ENCODE results near the gene TTC3. TPM values are rescaled to one million over a fixed set of nuclear protein-coding genes. Genes with fewer than 3 reads are reported as not detected.
"Not testable (repeated sequence)": the region's sequence is repeated elsewhere in the genome, so short reads cannot be mapped to it uniquely, and the experiment has no call there.

TTC3 gene
- total RNA-seq, 2 experiments from 2014 or later: 141 to 142 TPM

GRCh38 chr21:37220433-37220980 is 147.5 kb downstream of the TTC3 start:
- H3K4me1 Mint-ChIP-seq (ENCODE audit: low read depth): peaks cover 51% of the 10 kb centered on the region
- peak overlapping the region; percentile 86 for H3K4me3 Mint-ChIP-seq
- Histone ChIP-seq H3K4me3 (ENCODE audit: low read length) (peak overlapping the region; percentile 91), H3K9me3 (ENCODE audit: control insufficient read depth in 1 of 2, insufficient read depth in 1 of 2, low read length in 2 of 2) (no peaks in the 10 kb centered on the region), H3K36me3 (ENCODE audit: insufficient read depth, low read length) (peaks cover 7% of the 10 kb centered on the region), H3K27ac (ENCODE audit: low read depth in 1 of 2, low read length in 2 of 2) (peak overlapping the region; percentile 84 to 86), H3K4me1 (ENCODE audit: insufficient read depth, low read length) (peaks cover 42% of the 10 kb centered on the region), H3K27me3 (ENCODE audit: control insufficient read depth in 1 of 2, insufficient read depth in 2 of 2, low read length in 2 of 2) (no peaks in the 10 kb centered on the region)
- ATAC-seq (ENCODE audit: poor library complexity) (peak; percentile 29), DNase-seq (peak in 7 of 14 experiments; percentile 5 to 67 (median 46))
- TF ChIP-seq, protein P1, sequence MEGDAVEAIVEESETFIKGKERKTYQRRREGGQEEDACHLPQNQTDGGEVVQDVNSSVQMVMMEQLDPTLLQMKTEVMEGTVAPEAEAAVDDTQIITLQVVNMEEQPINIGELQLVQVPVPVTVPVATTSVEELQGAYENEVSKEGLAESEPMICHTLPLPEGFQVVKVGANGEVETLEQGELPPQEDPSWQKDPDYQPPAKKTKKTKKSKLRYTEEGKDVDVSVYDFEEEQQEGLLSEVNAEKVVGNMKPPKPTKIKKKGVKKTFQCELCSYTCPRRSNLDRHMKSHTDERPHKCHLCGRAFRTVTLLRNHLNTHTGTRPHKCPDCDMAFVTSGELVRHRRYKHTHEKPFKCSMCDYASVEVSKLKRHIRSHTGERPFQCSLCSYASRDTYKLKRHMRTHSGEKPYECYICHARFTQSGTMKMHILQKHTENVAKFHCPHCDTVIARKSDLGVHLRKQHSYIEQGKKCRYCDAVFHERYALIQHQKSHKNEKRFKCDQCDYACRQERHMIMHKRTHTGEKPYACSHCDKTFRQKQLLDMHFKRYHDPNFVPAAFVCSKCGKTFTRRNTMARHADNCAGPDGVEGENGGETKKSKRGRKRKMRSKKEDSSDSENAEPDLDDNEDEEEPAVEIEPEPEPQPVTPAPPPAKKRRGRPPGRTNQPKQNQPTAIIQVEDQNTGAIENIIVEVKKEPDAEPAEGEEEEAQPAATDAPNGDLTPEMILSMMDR (IDR thresholded peaks at IDR 0.05): no peak
- H3K27ac Mint-ChIP-seq: peak overlapping the region; percentile 90
- no peaks in the 10 kb centered on the region for H3K27me3 Mint-ChIP-seq
- peaks cover 34% of the 10 kb centered on the region for H3K36me3 Mint-ChIP-seq (ENCODE audit: low read depth)
- intact Hi-C loops (cut with DNase I, micrococcal nuclease): loop anchor here (2.0 to 10.0 kb wide), 8 partner anchors 38 to 342 kb away; partner anchors contain the start of genes DYRK1A (in 1 of the 2), PIGP (in 1 of the 2), TTC3 (in 1 of the 2) and VPS26C (in 1 of the 2)
- CTCF ChIA-PET: interaction anchor here (1.2 to 1.6 kb wide), 3 partner anchors 38 to 343 kb away, joined by 3 to 4 read pairs (median 4); no protein-coding TSS in a partner anchor
- POLR2A ChIA-PET: interaction anchor here (0.6 to 3.0 kb wide), 3 partner anchors 37 to 343 kb away, joined by 4 to 23 read pairs (median 7); partner anchors contain the start of gene VPS26C
- H3K9me3 Mint-ChIP-seq: no peaks in the 10 kb centered on the region

GRCh38 chr21:37220981-37221664 is 148.1 kb downstream of the TTC3 start:
- Histone ChIP-seq H3K27me3 (ENCODE audit: control insufficient read depth in 1 of 2, insufficient read depth in 2 of 2, low read length in 2 of 2) (no peaks in the 10 kb centered on the region), H3K4me3 (ENCODE audit: low read length) (peak overlapping the region; percentile 91), H3K27ac (ENCODE audit: low read depth in 1 of 2, low read length in 2 of 2) (peak overlapping the region; percentile 84 to 86), H3K9me3 (ENCODE audit: control insufficient read depth in 1 of 2, insufficient read depth in 1 of 2, low read length in 2 of 2) (no peaks in the 10 kb centered on the region), H3K4me1 (ENCODE audit: insufficient read depth, low read length) (peaks cover 49% of the 10 kb centered on the region), H3K36me3 (ENCODE audit: insufficient read depth, low read length) (peaks cover 10% of the 10 kb centered on the region)
- POLR2A ChIA-PET: interaction anchor here (0.6 to 3.0 kb wide), 3 partner anchors 36 to 343 kb away, joined by 4 to 23 read pairs (median 7); partner anchors contain the start of gene VPS26C
- H3K27me3 Mint-ChIP-seq: no peaks in the 10 kb centered on the region
- peak overlapping the region; percentile 90 for H3K27ac Mint-ChIP-seq
- DNase-seq (peak; percentile 83 to 97 (median 92)), ATAC-seq (ENCODE audit: poor library complexity) (peak; percentile 81)
- peaks cover 58% of the 10 kb centered on the region for H3K4me1 Mint-ChIP-seq (ENCODE audit: low read depth)
- peak overlapping the region; percentile 86 for H3K4me3 Mint-ChIP-seq
- intact Hi-C loops (cut with DNase I, micrococcal nuclease): loop anchor here (1.0 to 10.0 kb wide), 10 partner anchors 38 to 342 kb away; partner anchors contain the start of genes DYRK1A (in 1 of the 2), PIGP (in 1 of the 2), TTC3 (in 1 of the 2) and VPS26C (in 1 of the 2)
- H3K36me3 Mint-ChIP-seq (ENCODE audit: low read depth): peaks cover 39% of the 10 kb centered on the region
- no peaks in the 10 kb centered on the region for H3K9me3 Mint-ChIP-seq
- CTCF ChIA-PET: interaction anchor here (1.5 to 1.6 kb wide), 2 partner anchors 38 to 343 kb away, joined by 4 read pairs; no protein-coding TSS in a partner anchor
- TF ChIP-seq, protein P1 (IDR thresholded peaks at IDR 0.05): no peak

DNA sequence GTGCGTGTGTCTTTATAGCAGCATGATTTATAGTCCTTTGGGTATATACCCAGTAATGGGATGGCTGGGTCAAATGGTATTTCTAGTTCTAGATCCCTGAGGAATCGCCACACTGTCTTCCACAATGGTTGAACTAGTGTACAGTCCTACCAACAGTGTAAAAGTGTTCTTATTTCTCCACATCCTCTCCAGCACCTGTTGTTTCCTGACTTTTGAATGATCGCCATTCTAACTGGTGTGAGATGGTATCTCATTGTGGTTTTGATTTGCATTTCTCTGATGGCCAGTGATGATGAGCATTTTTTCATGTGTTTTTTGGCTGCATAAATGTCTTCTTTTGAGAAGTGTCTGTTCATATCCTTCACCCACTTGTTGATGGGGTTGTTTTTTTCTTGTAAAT is 149.2 kb downstream of the TTC3 start:
- H3K4me3 ChIP-seq (ENCODE audit: low read length); H3K27ac ChIP-seq (ENCODE audit: low read depth in 1 of 2, low read length in 2 of 2); POLR2A ChIA-PET; H3K9me3 Mint-ChIP-seq; CTCF ChIA-PET; H3K27me3 Mint-ChIP-seq; H3K9me3 ChIP-seq (ENCODE audit: control insufficient read depth in 1 of 2, insufficient read depth in 1 of 2, low read length in 2 of 2); DNase-seq; H3K27me3 ChIP-seq (ENCODE audit: control insufficient read depth in 1 of 2, insufficient read depth in 2 of 2, low read length in 2 of 2); ATAC-seq (ENCODE audit: poor library complexity): not testable (repeated sequence)
- H3K4me3 Mint-ChIP-seq: peak overlapping the region; percentile 65
- H3K36me3 ChIP-seq (ENCODE audit: insufficient read depth, low read length): peaks cover 20% of the 10 kb centered on the region
- H3K27ac Mint-ChIP-seq: peak overlapping the region; percentile 33
- peaks cover 49% of the 10 kb centered on the region for H3K36me3 Mint-ChIP-seq (ENCODE audit: low read depth)
- intact Hi-C loops (cut with DNase I, micrococcal nuclease): loop anchor here (5.0 to 10.0 kb wide), 3 partner anchors 150 to 240 kb away; partner anchors contain the start of genes PIGP (in 1 of the 2) and TTC3 (in 1 of the 2)
- H3K4me1 Mint-ChIP-seq (ENCODE audit: low read depth): peaks cover 66% of the 10 kb centered on the region
- H3K4me1 ChIP-seq (ENCODE audit: insufficient read depth, low read length): peaks cover 52% of the 10 kb centered on the region

Data from CD4-positive, alpha-beta T cell (primary cell).